HepG2 (cell line): ENCODE measurements around the gene GPR137. TPM values are rescaled to one million over a fixed set of nuclear protein-coding genes. Genes with fewer than 3 reads are reported as not detected.

Experiments used
- ATRX ChIP-seq: sonication (generic); formaldehyde crosslinking; IDR thresholded peaks from 2 replicates; pipeline ENCODE4 v1.4.0; 2020; ENCODE audit warnings: missing genetic modification reagents, borderline replicate concordance
- FOXM1 ChIP-seq: sonication (generic); formaldehyde crosslinking; IDR thresholded peaks from 2 replicates; pipeline ENCODE4 v1.5.0; 2020; ENCODE audit warnings: missing genetic modification reagents
- HNRNPLL ChIP-seq: fragments of 200-400 bp; formaldehyde crosslinking; IDR thresholded peaks from 2 replicates; pipeline ENCODE4 v1.6.1; 2017; ENCODE audit warnings: mild to moderate bottlenecking, low read depth, low read length; ENCODE audit not compliant: poor library complexity, severe bottlenecking
- IRF2 ChIP-seq: IDR thresholded peaks from 2 replicates; pipeline ENCODE4 v1.6.1; 2018; ENCODE audit warnings: missing genetic modification reagents, missing compliant biosample characterization
- ISL2 ChIP-seq: sonication (generic); formaldehyde crosslinking; IDR thresholded peaks from 2 replicates; pipeline ENCODE4 v1.5.0; 2020; ENCODE audit warnings: missing genetic modification reagents
- JUNB ChIP-seq: sonication (generic); formaldehyde crosslinking; IDR thresholded peaks from 2 replicates; pipeline ENCODE4 v1.8.0; 2022; ENCODE audit warnings: missing genetic modification reagents, mild to moderate bottlenecking, borderline replicate concordance
- MTF1 ChIP-seq: sonication (generic); formaldehyde crosslinking; IDR thresholded peaks from 2 replicates; pipeline ENCODE4 v1.5.0; 2020; ENCODE audit warnings: missing genetic modification reagents
- RERE ChIP-seq: IDR thresholded peaks from 2 replicates; pipeline ENCODE4 v1.6.1; 2016; ENCODE audit warnings: low read depth, missing genetic modification reagents, missing compliant biosample characterization
- SMAD3 ChIP-seq: sonication (generic); formaldehyde crosslinking; IDR thresholded peaks from 2 replicates; pipeline ENCODE4 v1.4.0; 2020; ENCODE audit warnings: missing genetic modification reagents
- SMARCC2 ChIP-seq: fragments of 450-650 bp; IDR thresholded peaks from 2 replicates; pipeline ENCODE4 v1.6.1; 2017; ENCODE audit warnings: antibody characterized with exemption, mild to moderate bottlenecking
- SP2 ChIP-seq: sonication (generic); formaldehyde crosslinking; IDR thresholded peaks from 2 replicates; pipeline ENCODE4 v1.5.1; 2020; ENCODE audit warnings: mild to moderate bottlenecking, missing genetic modification reagents
- SPEN ChIP-seq: sonication (generic); formaldehyde crosslinking; IDR thresholded peaks from 2 replicates; pipeline ENCODE4 v1.5.1; 2020; ENCODE audit warnings: low read depth, mild to moderate bottlenecking, missing genetic modification reagents
- TAF15 ChIP-seq: fragments of 200-400 bp; formaldehyde crosslinking; IDR thresholded peaks from one replicate; pipeline ENCODE4 v1.6.1; 2018; ENCODE audit warnings: mild to moderate bottlenecking, low read depth, low read length; ENCODE audit not compliant: poor library complexity, severe bottlenecking
- ZFP82 ChIP-seq: sonication (generic); formaldehyde crosslinking; IDR thresholded peaks from 2 replicates; pipeline ENCODE4 v1.5.1; 2020; ENCODE audit warnings: mild to moderate bottlenecking, missing genetic modification reagents, borderline replicate concordance
- ZNF224 ChIP-seq: sonication (generic); formaldehyde crosslinking; IDR thresholded peaks from 2 replicates; pipeline ENCODE4 v1.5.0; 2020; ENCODE audit warnings: mild to moderate bottlenecking, missing genetic modification reagents
- ZNF564 ChIP-seq: sonication (generic); formaldehyde crosslinking; IDR thresholded peaks from 2 replicates; pipeline ENCODE4 v1.8.1; 2023; ENCODE audit warnings: mild to moderate bottlenecking, missing genetic modification reagents
- ZNF580 ChIP-seq: IDR thresholded peaks from 2 replicates; pipeline ENCODE4 v1.6.1; 2016; ENCODE audit warnings: low read depth, borderline replicate concordance
- ZNF883 ChIP-seq: sonication (generic); formaldehyde crosslinking; IDR thresholded peaks from 2 replicates; pipeline ENCODE4 v1.5.1; 2020; ENCODE audit warnings: mild to moderate bottlenecking, missing genetic modification reagents; ENCODE audit errors: not compliant biosample characterization
- polyA plus RNA-seq, 8 experiments: library from polyadenylated mRNA; depleted of rRNA in 3 of 8; stranded (reverse) in 7 of 8; unstranded in 1 of 8; fragments of >200 nt; fragmentation: Illumina TruSeq in 4 of 8; extraction: Trizol in 4 of 8; gene quantifications; 2 replicates each; pipeline versions ENCODE4 v1.2.1 to v1.2.3, GENCODE V29; 2011 to 2016; ENCODE audit warnings: low read depth in 4 of 8, missing spikeins in 1 of 8, mixed read lengths in 1 of 8; ENCODE audit not compliant: insufficient read depth in 1 of 8
- total RNA-seq, 5 experiments: library from RNA; depleted of rRNA; stranded (reverse); fragments of >200 nt; fragmentation: Illumina TruSeq; extraction: Trizol; gene quantifications; 2 replicates each; pipeline ENCODE4 v1.2.3, GENCODE V29; 2016; ENCODE audit warnings: low read depth in 1 of 5
- TF ChIP-seq, protein P1 (sequence below): sonication (generic); formaldehyde crosslinking; conservative IDR thresholded peaks from 2 replicates; pipeline ENCODE4 v1.4.0; 2020; ENCODE audit warnings: mild to moderate bottlenecking, missing genetic modification reagents, moderate library complexity

Gene GPR137
- total and polyA plus RNA-seq, 2 of the 13 experiments (the other 11 are each of a cell fraction or from before 2014, with no cell fraction given) = 8.5 to 13.2 TPM

- TF ChIP-seq ZNF883 (CRISPR knock-in tag) (peak; percentile 59), ZNF580 (CRISPR knock-in tag) (no peak), SP2 (CRISPR knock-in tag) (0 out of 2 replicates have a peak, but pooled peaks have one; percentile 29), ZNF564 (CRISPR knock-in tag) (peak; percentile 44; the same call in 1 of the 2 replicates), IRF2 (no peak), MTF1 (CRISPR knock-in tag) (peak; percentile 70; the same call in 1 of the 2 replicates), ATRX (CRISPR knock-in tag) (no peak), TAF15 (no peak), RERE (CRISPR knock-in tag) (peak; percentile 29; the same call in 1 of the 2 replicates), FOXM1 (CRISPR knock-in tag) (0 out of 2 replicates have a peak, but pooled peaks have one; percentile 21), ZFP82 (no peak), SPEN (CRISPR knock-in tag) (0 out of 2 replicates have a peak, but pooled peaks have one; percentile 43), ISL2 (peak; percentile 60), JUNB (CRISPR knock-in tag) (no peak), SMAD3 (CRISPR knock-in tag) (0 out of 2 replicates have a peak, but pooled peaks have one; percentile 11), ZNF224 (CRISPR knock-in tag) (peak; percentile 92), SMARCC2 (no peak), HNRNPLL (peak; percentile 88)
- TF ChIP-seq, protein P1, sequence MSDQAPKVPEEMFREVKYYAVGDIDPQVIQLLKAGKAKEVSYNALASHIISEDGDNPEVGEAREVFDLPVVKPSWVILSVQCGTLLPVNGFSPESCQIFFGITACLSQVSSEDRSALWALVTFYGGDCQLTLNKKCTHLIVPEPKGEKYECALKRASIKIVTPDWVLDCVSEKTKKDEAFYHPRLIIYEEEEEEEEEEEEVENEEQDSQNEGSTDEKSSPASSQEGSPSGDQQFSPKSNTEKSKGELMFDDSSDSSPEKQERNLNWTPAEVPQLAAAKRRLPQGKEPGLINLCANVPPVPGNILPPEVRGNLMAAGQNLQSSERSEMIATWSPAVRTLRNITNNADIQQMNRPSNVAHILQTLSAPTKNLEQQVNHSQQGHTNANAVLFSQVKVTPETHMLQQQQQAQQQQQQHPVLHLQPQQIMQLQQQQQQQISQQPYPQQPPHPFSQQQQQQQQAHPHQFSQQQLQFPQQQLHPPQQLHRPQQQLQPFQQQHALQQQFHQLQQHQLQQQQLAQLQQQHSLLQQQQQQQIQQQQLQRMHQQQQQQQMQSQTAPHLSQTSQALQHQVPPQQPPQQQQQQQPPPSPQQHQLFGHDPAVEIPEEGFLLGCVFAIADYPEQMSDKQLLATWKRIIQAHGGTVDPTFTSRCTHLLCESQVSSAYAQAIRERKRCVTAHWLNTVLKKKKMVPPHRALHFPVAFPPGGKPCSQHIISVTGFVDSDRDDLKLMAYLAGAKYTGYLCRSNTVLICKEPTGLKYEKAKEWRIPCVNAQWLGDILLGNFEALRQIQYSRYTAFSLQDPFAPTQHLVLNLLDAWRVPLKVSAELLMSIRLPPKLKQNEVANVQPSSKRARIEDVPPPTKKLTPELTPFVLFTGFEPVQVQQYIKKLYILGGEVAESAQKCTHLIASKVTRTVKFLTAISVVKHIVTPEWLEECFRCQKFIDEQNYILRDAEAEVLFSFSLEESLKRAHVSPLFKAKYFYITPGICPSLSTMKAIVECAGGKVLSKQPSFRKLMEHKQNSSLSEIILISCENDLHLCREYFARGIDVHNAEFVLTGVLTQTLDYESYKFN (CRISPR knock-in tag) = peak; percentile 30; the same call in 1 of the 2 replicates
These were observed 32.5 kb downstream of the GPR137 start, which contains the start of gene PRDX5 (continued) for GRCh38 chr11:64317961-64318765.
